ENCODE results near the gene THSD7B. TPM values are rescaled to one million over a fixed set of nuclear protein-coding genes. Genes with fewer than 3 reads are reported as not detected.

THSD7B gene
- total RNA-seq, 2 donors from 2014 or later = 0.19 to 0.49 TPM

DNA sequence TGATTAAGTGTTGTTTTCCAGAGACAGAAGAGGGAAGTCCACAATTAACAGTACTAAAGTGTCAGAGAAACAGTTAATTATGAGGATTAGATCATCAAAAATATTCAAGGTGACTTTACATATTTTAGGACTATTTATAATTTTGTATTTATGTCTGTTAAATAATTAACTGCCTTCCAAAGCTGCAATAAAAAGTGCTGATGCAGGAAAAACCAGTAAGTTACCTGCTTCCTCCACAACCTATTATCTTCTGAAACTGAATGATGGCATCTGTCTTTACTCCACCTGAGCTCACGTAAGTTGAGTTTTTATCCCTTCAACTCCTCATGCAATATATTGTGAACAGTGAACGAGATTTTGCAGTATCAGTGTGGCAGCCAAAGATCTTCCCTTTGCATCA lies 570.7 kb downstream of the THSD7B start:
- Mint-ChIP-seq H3K9me3 (peaks cover 2 to 4% of the 10 kb centered on the region in 2 donors), H3K27me3 (ENCODE audit: low read depth) (no peaks in the 10 kb centered on the region), H3K27ac (no peak overlapping the region), H3K4me1 (ENCODE audit: low read depth) (no peaks in the 10 kb centered on the region), H3K36me3 (ENCODE audit: insufficient read depth in 2 of 2) (no peaks in the 10 kb centered on the region), H3K4me3 (no peak overlapping the region)
- no peak for ATAC-seq (replicated peaks in 1 of 2)
- DNase-seq = no peak

- DNase-seq (no peak), ATAC-seq (replicated peaks in 1 of 2) (no peak)
- H3K9me3 Mint-ChIP-seq = peaks cover 0 to 4% of the 10 kb centered on the region in 2 donors
- H3K27ac Mint-ChIP-seq = no peak overlapping the region
- no peak overlapping the region for H3K4me3 Mint-ChIP-seq
- no peaks in the 10 kb centered on the region for H3K4me1 Mint-ChIP-seq (ENCODE audit: low read depth)
- H3K36me3 Mint-ChIP-seq (ENCODE audit: insufficient read depth in 2 of 2) = no peaks in the 10 kb centered on the region
- no peaks in the 10 kb centered on the region for H3K27me3 Mint-ChIP-seq (ENCODE audit: low read depth)
These were observed 573.7 kb downstream of the THSD7B start for GRCh38 chr2:137339051-137339450.

- Mint-ChIP-seq H3K9me3 (peaks cover 0 to 2% of the 10 kb centered on the region in 2 donors), H3K4me1 (ENCODE audit: low read depth) (no peaks in the 10 kb centered on the region), H3K27me3 (ENCODE audit: low read depth) (no peaks in the 10 kb centered on the region), H3K4me3 (no peak overlapping the region), H3K27ac (no peak overlapping the region), H3K36me3 (ENCODE audit: insufficient read depth in 2 of 2) (no peaks in the 10 kb centered on the region)
- no peak for DNase-seq
- no peak for ATAC-seq (replicated peaks in 1 of 2)
These were observed 580.6 kb downstream of the THSD7B start for GRCh38 chr2:137345994-137346393.

GRCh38 chr2:137348301-137348700 lies 583.0 kb downstream of the THSD7B start:
- no peaks in the 10 kb centered on the region for H3K36me3 Mint-ChIP-seq (ENCODE audit: insufficient read depth in 2 of 2)
- no peak overlapping the region for H3K27ac Mint-ChIP-seq
- H3K9me3 Mint-ChIP-seq = no peaks in the 10 kb centered on the region
- H3K27me3 Mint-ChIP-seq (ENCODE audit: low read depth) = no peaks in the 10 kb centered on the region
- H3K4me1 Mint-ChIP-seq (ENCODE audit: low read depth) = no peaks in the 10 kb centered on the region
- H3K4me3 Mint-ChIP-seq = no peak overlapping the region
- ATAC-seq (replicated peaks in 1 of 2) (no peak), DNase-seq (no peak)

DNA sequence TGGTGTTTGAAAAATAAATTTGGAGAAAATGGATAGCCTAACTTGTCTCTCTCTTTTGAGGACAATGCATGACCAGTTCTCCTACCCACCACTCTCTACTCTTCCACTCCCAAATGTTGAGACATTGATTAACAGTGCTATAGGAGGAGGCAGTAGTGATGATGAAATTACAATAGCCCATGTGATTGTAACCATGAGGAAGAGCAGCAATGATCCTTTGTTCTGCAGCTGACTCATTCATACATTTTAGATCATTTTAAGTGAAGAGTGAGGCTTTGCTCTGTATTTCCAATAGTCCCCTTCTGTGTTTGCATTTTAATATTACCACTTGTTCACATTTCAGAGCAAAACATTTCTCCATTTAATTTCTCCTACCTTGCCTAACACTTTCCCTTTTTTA lies 592.3 kb downstream of the THSD7B start:
- DNase-seq (no peak), ATAC-seq (replicated peaks in 1 of 2) (no peak)
- Mint-ChIP-seq H3K27me3 (ENCODE audit: low read depth) (no peaks in the 10 kb centered on the region), H3K36me3 (ENCODE audit: insufficient read depth in 2 of 2) (peaks cover 0 to 3% of the 10 kb centered on the region in 2 donors), H3K4me1 (ENCODE audit: low read depth) (no peaks in the 10 kb centered on the region), H3K4me3 (no peak overlapping the region), H3K27ac (no peak overlapping the region), H3K9me3 (peaks cover 6 to 10% of the 10 kb centered on the region in 2 donors)

GRCh38 chr2:137367361-137367760 lies 602.0 kb downstream of the THSD7B start:
- no peak overlapping the region for H3K4me3 Mint-ChIP-seq
- H3K4me1 Mint-ChIP-seq (ENCODE audit: low read depth) = no peaks in the 10 kb centered on the region
- no peak overlapping the region for H3K27ac Mint-ChIP-seq
- ATAC-seq (replicated peaks in 1 of 2) (no peak), DNase-seq (no peak)
- no peaks in the 10 kb centered on the region for H3K27me3 Mint-ChIP-seq (ENCODE audit: low read depth)
- peaks cover 2 to 16% of the 10 kb centered on the region in 2 donors for H3K9me3 Mint-ChIP-seq
- peaks cover 0 to 1% of the 10 kb centered on the region in 2 donors for H3K36me3 Mint-ChIP-seq (ENCODE audit: insufficient read depth in 2 of 2)

DNA sequence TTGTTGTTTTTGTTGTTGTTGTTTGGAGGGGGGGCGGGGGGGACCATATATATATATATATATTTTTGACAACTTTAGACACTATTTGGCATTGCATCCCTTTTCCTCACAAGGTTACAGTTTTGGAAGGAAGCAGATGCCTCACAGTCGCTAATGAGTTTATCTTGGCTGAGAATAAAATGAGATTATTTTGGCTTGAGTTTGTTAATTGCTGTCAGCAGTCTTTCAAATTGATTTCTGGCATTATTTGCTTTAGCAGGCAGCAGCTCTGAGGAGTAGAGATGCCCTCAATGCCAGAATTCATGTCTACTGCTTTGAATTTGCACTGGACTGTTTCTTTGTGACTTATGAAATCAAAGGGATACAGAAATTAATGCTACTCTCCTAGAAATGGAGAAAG lies 603.8 kb downstream of the THSD7B start:
- DNase-seq = no peak
- Mint-ChIP-seq H3K36me3 (ENCODE audit: insufficient read depth in 2 of 2) (peaks cover 0 to 1% of the 10 kb centered on the region in 2 donors), H3K9me3 (peaks cover 2 to 6% of the 10 kb centered on the region in 2 donors), H3K27ac (no peak overlapping the region), H3K4me3 (no peak overlapping the region), H3K27me3 (ENCODE audit: low read depth) (no peaks in the 10 kb centered on the region), H3K4me1 (ENCODE audit: low read depth) (no peaks in the 10 kb centered on the region)
- ATAC-seq (replicated peaks in 1 of 2) = no peak

- H3K27me3 Mint-ChIP-seq (ENCODE audit: low read depth) = no peaks in the 10 kb centered on the region
- ATAC-seq (replicated peaks in 1 of 2) = no peak
- peaks cover 3 to 6% of the 10 kb centered on the region in 2 donors for H3K9me3 Mint-ChIP-seq
- H3K36me3 Mint-ChIP-seq (ENCODE audit: insufficient read depth in 2 of 2) = no peaks in the 10 kb centered on the region
- DNase-seq = no peak
- no peak overlapping the region for H3K4me3 Mint-ChIP-seq
- H3K4me1 Mint-ChIP-seq (ENCODE audit: low read depth) = no peaks in the 10 kb centered on the region
- H3K27ac Mint-ChIP-seq = no peak overlapping the region
These were observed 613.8 kb downstream of the THSD7B start for GRCh38 chr2:137379186-137379585.

GRCh38 chr2:137380610-137381009 lies 615.3 kb downstream of the THSD7B start:
- no peak for ATAC-seq (replicated peaks in 1 of 2)
- H3K4me1 Mint-ChIP-seq (ENCODE audit: low read depth) = no peaks in the 10 kb centered on the region
- H3K27me3 Mint-ChIP-seq (ENCODE audit: low read depth) = no peaks in the 10 kb centered on the region
- H3K27ac Mint-ChIP-seq = no peak overlapping the region
- no peaks in the 10 kb centered on the region for H3K36me3 Mint-ChIP-seq (ENCODE audit: insufficient read depth in 2 of 2)
- no peak for DNase-seq
- no peak overlapping the region for H3K4me3 Mint-ChIP-seq
- H3K9me3 Mint-ChIP-seq = peaks cover 3% of the 10 kb centered on the region in 2 donors

DNA sequence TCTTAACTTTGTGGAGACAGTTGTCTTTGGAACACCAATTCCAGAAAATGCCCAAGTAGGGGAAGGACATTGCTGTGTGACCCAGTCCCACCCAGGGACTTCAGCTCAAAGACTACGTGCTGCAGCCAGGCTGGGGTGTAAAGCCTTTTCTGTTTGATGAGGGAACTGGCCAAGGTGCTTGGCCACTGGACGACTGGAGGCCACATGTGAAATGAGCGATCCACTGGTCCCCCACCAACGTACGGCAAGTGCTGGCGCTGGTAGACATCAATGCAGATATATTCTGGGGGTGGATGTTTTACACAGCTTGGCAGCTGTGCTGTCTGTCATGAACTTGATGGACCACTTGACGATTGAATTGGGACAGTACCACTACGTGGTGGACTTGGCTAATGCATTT lies 616.4 kb downstream of the THSD7B start:
- no peak for ATAC-seq (replicated peaks in 1 of 2)
- Mint-ChIP-seq H3K27ac (no peak overlapping the region), H3K36me3 (ENCODE audit: insufficient read depth in 2 of 2) (no peaks in the 10 kb centered on the region)

DNA sequence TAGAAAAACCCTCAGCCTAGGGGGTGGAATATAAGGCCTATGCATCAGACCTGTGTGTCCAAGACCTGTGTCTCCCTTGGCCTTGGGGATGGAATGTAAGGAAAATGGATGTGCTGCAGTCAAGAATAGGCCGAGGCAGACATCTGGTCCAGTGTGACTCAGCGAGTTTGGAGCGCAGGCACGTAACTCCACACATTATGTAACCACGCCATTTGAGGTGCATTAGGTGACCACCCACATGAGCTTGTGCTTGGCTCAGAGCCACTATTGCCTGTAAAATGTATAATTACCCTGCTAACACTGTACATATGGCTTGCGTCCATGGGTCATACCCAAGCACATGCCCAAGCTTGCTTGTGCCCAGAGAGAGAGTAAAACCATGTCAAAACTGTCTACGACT lies 618.0 kb downstream of the THSD7B start:
- no peak overlapping the region for H3K27ac Mint-ChIP-seq
- peaks cover 3% of the 10 kb centered on the region in 2 donors for H3K9me3 Mint-ChIP-seq
- DNase-seq (no peak), ATAC-seq (replicated peaks in 1 of 2) (no peak)
- no peaks in the 10 kb centered on the region for H3K27me3 Mint-ChIP-seq (ENCODE audit: low read depth)
- H3K36me3 Mint-ChIP-seq (ENCODE audit: insufficient read depth in 2 of 2) = no peaks in the 10 kb centered on the region
- no peak overlapping the region for H3K4me3 Mint-ChIP-seq
- H3K4me1 Mint-ChIP-seq (ENCODE audit: low read depth) = no peaks in the 10 kb centered on the region

More for the DNA sequence above, 616.4 kb downstream of the THSD7B start:
- peaks cover 3% of the 10 kb centered on the region in 2 donors for H3K9me3 Mint-ChIP-seq
- H3K27me3 Mint-ChIP-seq (ENCODE audit: low read depth) = no peaks in the 10 kb centered on the region
- DNase-seq = no peak
- H3K4me1 Mint-ChIP-seq (ENCODE audit: low read depth) = no peaks in the 10 kb centered on the region
- no peak overlapping the region for H3K4me3 Mint-ChIP-seq

GRCh38 chr2:137387044-137387443 lies 621.7 kb downstream of the THSD7B start:
- DNase-seq (no peak), ATAC-seq (replicated peaks in 1 of 2) (no peak)
- Mint-ChIP-seq H3K27me3 (ENCODE audit: low read depth) (no peaks in the 10 kb centered on the region), H3K4me1 (ENCODE audit: low read depth) (no peaks in the 10 kb centered on the region), H3K4me3 (no peak overlapping the region), H3K27ac (no peak overlapping the region), H3K9me3 (peaks cover 3 to 5% of the 10 kb centered on the region in 2 donors), H3K36me3 (ENCODE audit: insufficient read depth in 2 of 2) (no peaks in the 10 kb centered on the region)

DNA sequence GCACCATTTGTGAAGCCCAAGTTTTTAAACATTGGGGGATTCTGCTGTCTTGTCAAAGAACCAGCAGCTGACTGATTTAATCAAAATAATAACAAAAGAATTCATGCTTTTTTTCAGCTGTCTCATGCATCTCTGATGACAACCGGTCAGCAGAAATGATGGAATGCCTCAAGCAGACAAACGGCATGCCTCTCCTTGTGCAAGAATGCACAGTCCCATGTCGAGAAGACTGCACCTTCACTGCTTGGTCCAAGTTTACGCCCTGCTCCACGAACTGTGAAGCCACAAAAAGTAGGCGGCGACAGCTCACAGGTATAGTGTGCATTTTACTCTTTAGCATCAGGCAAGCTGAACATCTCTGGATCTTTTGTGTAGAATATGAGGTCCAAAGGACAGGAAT lies 640.2 kb downstream of the THSD7B start:
- DNase-seq (no peak), ATAC-seq (replicated peaks in 1 of 2) (no peak)
- H3K4me1 Mint-ChIP-seq (ENCODE audit: low read depth) = no peaks in the 10 kb centered on the region
- no peak overlapping the region for H3K4me3 Mint-ChIP-seq
- no peak overlapping the region for H3K27ac Mint-ChIP-seq
- peaks cover 2 to 7% of the 10 kb centered on the region in 2 donors for H3K9me3 Mint-ChIP-seq
- no peaks in the 10 kb centered on the region for H3K27me3 Mint-ChIP-seq (ENCODE audit: low read depth)
- H3K36me3 Mint-ChIP-seq (ENCODE audit: insufficient read depth in 2 of 2) = no peaks in the 10 kb centered on the region

- peaks cover 2 to 13% of the 10 kb centered on the region in 2 donors for H3K9me3 Mint-ChIP-seq
- no peaks in the 10 kb centered on the region for H3K4me1 Mint-ChIP-seq (ENCODE audit: low read depth)
- H3K36me3 Mint-ChIP-seq (ENCODE audit: insufficient read depth in 2 of 2) = no peaks in the 10 kb centered on the region
- no peak overlapping the region for H3K4me3 Mint-ChIP-seq
- ATAC-seq (replicated peaks in 1 of 2) = no peak
- no peaks in the 10 kb centered on the region for H3K27me3 Mint-ChIP-seq (ENCODE audit: low read depth)
- DNase-seq = no peak
- H3K27ac Mint-ChIP-seq = no peak overlapping the region
These were observed 646.2 kb downstream of the THSD7B start for GRCh38 chr2:137411585-137411984.
